HG02759 (cell line): ENCODE results near the gene RAB3IL1.
"Not testable (repeated sequence)": the region's sequence is repeated elsewhere in the genome, so short reads cannot be mapped to it uniquely, and the experiment has no call there.

Experiments used
- ATAC-seq: cut with Tn5 transposase; IDR thresholded peaks from one replicate; pipeline ENCODE4 v1.9.1; 2021; ENCODE audit warnings: mild to moderate bottlenecking, moderate library complexity; ENCODE audit not compliant: unreplicated experiment

The RAB3IL1 gene

GRCh38 chr11:61888590-61888989 lies 28.8 kb downstream of the RAB3IL1 start:
- no peak for ATAC-seq

DNA sequence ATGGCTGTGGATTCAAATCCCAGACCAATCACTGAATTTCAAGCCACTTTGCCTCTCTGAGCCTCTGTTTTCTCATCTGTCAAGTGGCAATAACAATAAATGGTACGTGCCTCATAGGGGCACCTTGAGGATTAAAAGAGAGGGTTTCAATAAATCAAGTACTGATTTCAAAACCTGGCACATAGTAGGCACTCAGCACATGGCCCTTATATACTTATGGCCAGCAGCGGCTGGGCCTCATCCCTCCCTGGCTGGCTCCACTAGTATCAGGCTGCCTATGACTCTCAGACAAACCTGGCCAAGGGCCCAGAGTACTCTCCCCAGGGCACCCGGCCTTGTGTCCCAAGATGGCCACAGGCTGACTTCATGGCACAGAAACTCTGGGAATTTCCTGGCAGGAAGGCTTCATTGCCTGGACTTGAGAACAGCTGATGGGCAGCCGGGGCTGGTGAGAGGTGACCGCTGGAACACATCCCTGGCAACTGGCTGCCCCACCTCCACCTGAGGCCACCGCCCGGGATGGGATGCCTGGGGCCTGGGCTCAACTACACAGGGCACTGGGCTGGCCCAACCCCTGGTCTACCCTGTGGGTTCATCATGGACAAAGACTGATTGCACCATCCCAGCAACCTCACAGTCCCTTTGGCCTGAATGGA lies 29.4 kb downstream of the RAB3IL1 start:
- ATAC-seq, result no peak

DNA sequence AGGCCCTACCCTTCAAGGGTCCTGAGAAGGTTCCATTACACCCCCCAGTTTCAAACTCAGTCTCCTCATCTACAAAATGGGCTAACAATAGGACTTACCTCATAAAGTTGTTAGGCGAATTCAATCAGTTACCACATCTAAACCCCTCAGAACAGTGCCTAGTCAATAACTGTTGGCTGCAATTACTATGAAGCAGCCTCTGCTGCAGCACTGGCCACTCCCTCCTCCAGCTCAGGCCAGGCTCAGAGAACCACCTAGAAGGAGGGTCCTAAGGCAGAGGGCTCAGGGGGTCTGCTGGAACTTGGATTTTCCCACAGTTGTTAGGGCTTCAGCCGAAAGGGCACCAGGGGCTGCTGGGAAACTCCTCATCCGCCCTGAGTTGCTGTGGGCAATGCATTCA lies 30.7 kb downstream of the RAB3IL1 start:
- no peak for ATAC-seq

GRCh38 chr11:61885784-61886580 lies 31.4 kb downstream of the RAB3IL1 start:
- no peak for ATAC-seq

GRCh38 chr11:61885166-61885778 lies 32.1 kb downstream of the RAB3IL1 start:
- ATAC-seq, result no peak

DNA sequence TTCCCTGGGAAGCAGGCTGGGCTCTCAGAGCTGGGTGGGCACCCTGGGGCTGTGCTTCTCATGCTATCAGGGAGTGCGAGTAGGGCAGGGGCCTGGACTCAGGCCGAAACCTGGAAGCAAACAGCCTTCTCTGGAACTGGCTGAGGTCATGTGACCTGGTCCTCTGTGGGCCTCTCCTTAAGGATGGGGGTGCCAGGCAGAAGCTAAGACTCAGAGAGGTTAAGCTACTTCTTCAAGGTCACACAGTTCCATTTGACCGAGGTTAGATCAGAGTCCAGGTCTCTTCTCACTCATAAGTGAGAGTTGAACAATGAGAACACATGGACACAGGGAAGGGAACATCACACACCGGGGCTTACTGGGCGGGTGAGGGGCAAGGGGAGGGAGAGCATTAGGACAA lies 33.4 kb downstream of the RAB3IL1 start:
- no peak for ATAC-seq

- no peak for ATAC-seq
These were observed 34.0 kb downstream of the RAB3IL1 start for GRCh38 chr11:61883327-61883726.

GRCh38 chr11:61882879-61883278 lies 34.5 kb downstream of the RAB3IL1 start:
- ATAC-seq, result no peak

GRCh38 chr11:61882267-61882666 lies 35.1 kb downstream of the RAB3IL1 start:
- ATAC-seq, result not testable (repeated sequence)

GRCh38 chr11:61881397-61881796 lies 36.0 kb downstream of the RAB3IL1 start:
- no peak for ATAC-seq

GRCh38 chr11:61880454-61880853 lies 36.9 kb downstream of the RAB3IL1 start:
- ATAC-seq, result no peak

- ATAC-seq, result peak; percentile 62
These were observed 37.3 kb downstream of the RAB3IL1 start for GRCh38 chr11:61880031-61880430.

DNA sequence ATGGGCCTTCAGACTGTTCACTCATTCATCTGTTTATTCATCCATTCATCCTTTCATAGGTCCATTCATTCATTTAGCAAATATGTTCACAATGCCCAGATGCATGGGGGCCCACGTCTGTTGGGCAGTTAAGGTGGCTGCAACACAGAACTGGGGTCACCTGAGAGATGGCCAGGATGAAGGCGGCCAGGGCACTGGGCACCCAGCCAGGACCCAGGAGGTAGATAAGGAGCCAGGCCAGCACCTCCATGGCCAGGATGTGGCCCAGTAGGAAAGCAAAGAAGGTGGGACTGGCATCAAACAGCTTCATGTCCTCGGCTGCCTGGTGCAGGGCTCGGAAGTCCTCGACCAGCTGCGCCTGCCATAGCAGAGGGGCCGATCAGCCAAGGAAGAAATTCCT lies 38.2 kb downstream of the RAB3IL1 start:
- no peak for ATAC-seq

GRCh38 chr11:61875698-61876097 lies 41.7 kb downstream of the RAB3IL1 start:
- ATAC-seq, result no peak

GRCh38 chr11:61874853-61875252 lies 42.5 kb downstream of the RAB3IL1 start:
- no peak for ATAC-seq

- no peak for ATAC-seq
These were observed 43.0 kb downstream of the RAB3IL1 start for GRCh38 chr11:61874377-61874809.

GRCh38 chr11:61873588-61874376 lies 43.6 kb downstream of the RAB3IL1 start:
- ATAC-seq, result no peak

DNA sequence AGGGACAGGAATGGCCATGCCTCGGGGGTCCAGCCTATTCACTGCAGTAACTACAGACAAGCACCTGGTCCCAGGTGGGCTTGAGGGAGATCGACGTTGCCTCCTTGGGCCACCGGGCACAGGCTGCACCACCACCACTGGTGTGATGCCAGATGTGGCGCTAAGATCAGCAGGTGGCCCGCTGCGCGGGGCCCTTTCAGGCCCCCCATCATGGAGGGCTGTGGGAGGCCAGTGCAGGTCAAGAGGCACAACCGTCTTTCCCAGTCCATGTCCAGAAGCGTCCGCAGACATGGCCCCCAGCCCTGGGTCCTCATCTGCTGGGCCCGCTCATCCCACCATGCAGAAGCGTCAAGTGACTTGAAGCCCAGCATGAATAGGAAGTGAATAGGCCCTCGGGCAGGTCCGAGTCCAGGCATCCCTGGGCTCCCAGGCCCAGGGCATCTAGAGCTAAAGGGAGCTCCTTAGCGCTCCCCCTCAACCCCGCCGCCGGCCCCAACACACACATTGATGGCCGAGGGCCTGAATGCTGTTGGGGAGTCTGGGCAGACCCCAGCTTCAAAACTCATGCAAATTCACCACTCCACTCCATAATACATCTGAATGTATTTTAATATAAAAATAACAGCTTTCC lies 44.3 kb downstream of the RAB3IL1 start:
- ATAC-seq, result no peak

DNA sequence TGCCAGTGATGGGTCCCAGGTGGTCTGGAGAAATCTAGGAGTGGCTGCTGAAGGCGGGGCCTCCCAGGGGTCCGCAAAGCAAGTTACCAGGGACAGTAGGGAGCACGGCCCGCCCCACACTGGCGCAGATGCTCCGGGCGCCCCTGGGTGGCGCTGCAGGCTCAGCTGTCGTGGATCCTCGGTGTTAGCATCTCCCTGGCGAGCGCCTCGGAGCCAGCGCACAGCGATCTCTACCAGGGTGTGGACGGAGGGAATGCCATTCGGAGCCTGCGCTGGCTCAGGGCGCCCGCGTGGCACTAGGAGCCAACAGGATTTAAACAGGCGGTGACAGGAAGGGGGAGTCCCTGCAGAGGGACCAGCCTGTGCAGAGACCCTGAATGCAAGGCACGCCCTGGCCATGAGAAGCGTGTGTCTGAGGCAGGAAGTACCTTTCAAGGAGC lies 46.2 kb downstream of the RAB3IL1 start:
- peak; percentile 83 for ATAC-seq

DNA sequence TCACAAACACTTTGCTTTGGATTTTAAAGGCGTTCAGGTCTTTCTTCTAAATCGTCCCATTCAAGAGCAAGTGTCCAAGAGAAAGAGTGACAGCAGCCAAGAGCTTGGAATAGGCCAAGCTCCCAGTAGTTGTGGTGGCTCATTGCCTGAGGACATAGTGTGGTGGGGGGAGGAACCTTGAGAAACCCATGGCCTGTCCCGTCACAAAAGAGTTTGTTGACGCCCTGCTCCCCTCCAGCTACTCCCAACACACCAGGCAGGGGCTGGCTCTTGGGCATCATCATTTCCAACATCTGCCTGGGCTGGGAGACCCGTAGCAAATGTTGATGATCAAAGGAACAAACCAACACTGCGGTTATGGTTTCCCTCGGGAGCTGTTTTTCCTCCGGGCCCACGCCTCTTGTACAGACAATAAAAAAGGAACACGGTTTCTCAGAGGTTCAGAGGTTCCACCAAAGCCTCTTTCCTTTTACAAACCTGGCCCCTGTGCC lies 46.8 kb downstream of the RAB3IL1 start:
- no peak for ATAC-seq
